Thyroid gland (tissue), 4 donors: Measurements from ENCODE around the gene NALCN. TPM values are rescaled to one million over a fixed set of nuclear protein-coding genes. Genes with fewer than 3 reads are reported as not detected.

Experiments
- DNase-seq, 2 donors: peaks; one replicate each; pipeline ENCODE4 v3.0.0-alpha.2; 2019
- H3K27ac ChIP-seq, 3 donors: fragments of 200-600 bp; sonication (generic); 1 replicate in 2 of 3; 2 replicates in 1 of 3; pipeline ENCODE4 v1.5.1; 2016 to 2019; ENCODE audit warnings: mild to moderate bottlenecking in 1 of 3, moderate library complexity in 1 of 3
- H3K27me3 ChIP-seq: fragments of 200-600 bp; sonication (generic); one replicate; pipeline ENCODE4 v1.5.1; 2019
- H3K36me3 ChIP-seq, 2 donors: fragments of 200-600 bp; sonication (generic); one replicate each; pipeline ENCODE4 v1.5.1; 2016 to 2019
- H3K4me1 ChIP-seq, 2 donors: fragments of 200-600 bp; sonication (generic); one replicate each; pipeline ENCODE4 v1.5.1; 2017 to 2019
- H3K4me3 ChIP-seq, 3 donors: fragments of 200-600 bp; sonication (generic); replicated peaks in 1 of 3; 1 replicate in 2 of 3; 2 replicates in 1 of 3; pipeline ENCODE4 v1.5.1; 2016; ENCODE audit warnings: mild to moderate bottlenecking in 1 of 3
- H3K9me3 ChIP-seq: fragments of 200-600 bp; sonication (generic); one replicate; pipeline ENCODE4 v1.5.1; 2017
- POLR2A ChIP-seq, 2 donors: fragments of 450-650 bp; IDR thresholded peaks; one replicate each; pipeline ENCODE4 v1.6.1; 2017; ENCODE audit warnings: antibody characterized with exemption in 2 of 2, mild to moderate bottlenecking in 2 of 2, moderate library complexity in 1 of 2
- WGBS, 2 donors: methylation state at CpG; one replicate each; pipeline ENCODE4 v1.1.5; 2017; 5-methylcytosine and 5-hydroxymethylcytosine counted together
- intact Hi-C: fragments of 100-400 bp; cut with DNase I; formaldehyde crosslinking; loops from one replicate; pipeline ENCODE4 v1.15.1; 2023
- total RNA-seq, 4 donors: library from RNA; depleted of rRNA; stranded (reverse); fragments of >200 nt; gene quantifications; one replicate each; pipeline ENCODE4 v1.2.3, GENCODE V29; 2016
- TF ChIP-seq, protein P1 (sequence below), 6 experiments: fragments of 200-600 bp in 3 of 6; fragments of 450-650 bp in 3 of 6; sonication (generic) in 3 of 6; IDR thresholded peaks; one replicate each; pipeline ENCODE4 v1.5.1; 2016 to 2019; ENCODE audit warnings: antibody characterized with exemption in 6 of 6, mild to moderate bottlenecking in 2 of 6, inconsistent platforms in 1 of 6, moderate library complexity in 1 of 6

NALCN gene
- total RNA-seq, 4 donors from 2014 or later: 2.3 to 6.4 (median 4.4) TPM

DNA sequence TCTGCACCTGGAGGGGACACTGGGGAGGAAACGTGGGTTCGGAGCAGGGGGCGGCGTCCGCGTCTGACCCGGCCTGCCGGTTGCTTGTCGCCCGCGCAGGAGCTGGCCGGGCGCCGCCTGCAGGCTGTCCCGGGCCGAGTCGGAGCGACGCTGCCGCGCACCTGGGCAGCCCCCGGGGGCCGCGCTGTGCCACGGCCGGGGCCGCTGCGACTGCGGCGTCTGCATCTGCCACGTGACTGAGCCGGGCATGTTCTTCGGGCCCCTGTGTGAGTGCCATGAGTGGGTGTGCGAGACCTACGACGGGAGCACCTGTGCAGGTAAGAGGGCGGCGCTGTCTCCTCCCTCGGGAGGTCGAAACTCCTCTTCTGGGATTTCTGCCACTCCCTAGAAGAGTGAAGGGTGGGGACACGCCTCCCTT, 37.5 kb upstream of the NALCN start:
- 16 to 19% methylated on average over 10 to 28 of the region's 41 CpGs for WGBS, 2 donors
- Histone ChIP-seq H3K36me3 (no peaks in the 10 kb centered on the region), H3K9me3 (no peaks in the 10 kb centered on the region), H3K4me1 (peaks cover 0 to 13% of the 10 kb centered on the region in 2 donors), H3K4me3 (peak overlapping the region in 2 of 3 donors; percentile 27 to 30), H3K27me3 (no peaks in the 10 kb centered on the region), H3K27ac (peak overlapping the region; percentile 41 to 66 (median 48))
- no peak for TF ChIP-seq POLR2A (IDR thresholded peaks at IDR 0.05)
- TF ChIP-seq, protein P1, sequence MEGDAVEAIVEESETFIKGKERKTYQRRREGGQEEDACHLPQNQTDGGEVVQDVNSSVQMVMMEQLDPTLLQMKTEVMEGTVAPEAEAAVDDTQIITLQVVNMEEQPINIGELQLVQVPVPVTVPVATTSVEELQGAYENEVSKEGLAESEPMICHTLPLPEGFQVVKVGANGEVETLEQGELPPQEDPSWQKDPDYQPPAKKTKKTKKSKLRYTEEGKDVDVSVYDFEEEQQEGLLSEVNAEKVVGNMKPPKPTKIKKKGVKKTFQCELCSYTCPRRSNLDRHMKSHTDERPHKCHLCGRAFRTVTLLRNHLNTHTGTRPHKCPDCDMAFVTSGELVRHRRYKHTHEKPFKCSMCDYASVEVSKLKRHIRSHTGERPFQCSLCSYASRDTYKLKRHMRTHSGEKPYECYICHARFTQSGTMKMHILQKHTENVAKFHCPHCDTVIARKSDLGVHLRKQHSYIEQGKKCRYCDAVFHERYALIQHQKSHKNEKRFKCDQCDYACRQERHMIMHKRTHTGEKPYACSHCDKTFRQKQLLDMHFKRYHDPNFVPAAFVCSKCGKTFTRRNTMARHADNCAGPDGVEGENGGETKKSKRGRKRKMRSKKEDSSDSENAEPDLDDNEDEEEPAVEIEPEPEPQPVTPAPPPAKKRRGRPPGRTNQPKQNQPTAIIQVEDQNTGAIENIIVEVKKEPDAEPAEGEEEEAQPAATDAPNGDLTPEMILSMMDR (IDR thresholded peaks at IDR 0.05): peak in 4 of 6 experiments; percentile 8 to 54 (median 40)
- intact Hi-C loops: no loop called here
- peak; percentile 64 to 65 for DNase-seq

DNA sequence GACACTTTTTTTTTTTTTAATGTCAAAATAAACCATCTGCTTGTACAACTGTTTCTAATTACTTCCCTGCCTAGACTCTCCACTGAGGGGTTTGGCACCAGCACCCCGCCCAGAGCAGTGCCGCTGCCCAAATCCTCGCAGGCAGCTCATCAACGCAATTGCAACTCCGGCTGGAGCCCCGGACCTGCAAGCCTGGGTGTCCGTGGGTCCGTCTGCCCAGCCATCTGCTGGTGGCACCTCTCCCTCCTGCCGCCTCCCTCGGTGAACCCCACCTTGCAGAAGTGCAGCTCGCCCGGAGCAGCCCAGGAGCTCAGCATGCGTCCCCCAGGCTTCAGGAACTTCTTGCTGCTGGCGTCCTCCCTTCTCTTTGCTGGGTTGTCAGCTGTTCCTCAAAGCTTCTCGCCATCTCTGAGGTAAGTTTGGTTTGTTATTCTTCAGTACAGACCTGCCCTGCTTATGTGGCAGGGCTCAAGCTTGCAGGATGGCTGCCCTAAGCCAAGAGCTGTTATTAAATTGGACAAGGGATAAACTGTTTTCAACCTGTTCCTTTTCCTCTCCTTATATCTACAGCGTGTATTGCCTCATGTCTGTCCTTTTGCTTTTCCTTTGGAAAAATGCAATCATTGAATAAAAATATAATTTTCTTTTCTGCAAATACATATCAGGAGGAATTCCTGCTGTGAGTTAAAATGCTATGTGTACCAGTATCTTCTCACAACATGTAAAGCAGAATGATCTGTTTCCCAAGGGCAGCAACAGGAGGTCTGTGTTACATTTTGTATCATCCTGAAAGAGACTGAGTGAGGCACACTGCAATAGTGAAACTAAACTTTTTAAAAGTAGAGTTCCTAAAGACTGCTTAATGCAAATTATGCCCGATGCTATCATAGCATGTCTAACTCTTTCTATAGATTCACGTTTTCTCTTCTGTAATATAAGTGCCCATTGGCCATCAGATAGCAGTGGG, 36.5 kb upstream of the NALCN start, which contains the start of gene ITGBL1:
Gene ITGBL1 (plus strand): TSS at position 157 of the 967 bp plus-strand sequence. CDS start 159 bp downstream, at position 316.
- TF ChIP-seq, protein P1 (IDR thresholded peaks at IDR 0.05): no peak
- TF ChIP-seq POLR2A (IDR thresholded peaks at IDR 0.05): no peak
- H3K9me3 ChIP-seq: no peaks in the 10 kb centered on the region
- H3K36me3 ChIP-seq: no peaks in the 10 kb centered on the region
- peaks cover 0 to 13% of the 10 kb centered on the region in 2 donors for H3K4me1 ChIP-seq
- H3K27ac ChIP-seq: peak within 1 kb of the TSS; percentile 41 to 66 (median 48)
- intact Hi-C loops: no loop called here
- no peaks in the 10 kb centered on the region for H3K27me3 ChIP-seq
- peak within 1 kb of the TSS in 2 of 3 donors; percentile 27 to 30 for H3K4me3 ChIP-seq
- peak in 1 of 2 donors; percentile 16 for DNase-seq
- WGBS, 2 donors: 70 to 75% methylated on average over 17 to 18 of the region's 18 CpGs

DNA sequence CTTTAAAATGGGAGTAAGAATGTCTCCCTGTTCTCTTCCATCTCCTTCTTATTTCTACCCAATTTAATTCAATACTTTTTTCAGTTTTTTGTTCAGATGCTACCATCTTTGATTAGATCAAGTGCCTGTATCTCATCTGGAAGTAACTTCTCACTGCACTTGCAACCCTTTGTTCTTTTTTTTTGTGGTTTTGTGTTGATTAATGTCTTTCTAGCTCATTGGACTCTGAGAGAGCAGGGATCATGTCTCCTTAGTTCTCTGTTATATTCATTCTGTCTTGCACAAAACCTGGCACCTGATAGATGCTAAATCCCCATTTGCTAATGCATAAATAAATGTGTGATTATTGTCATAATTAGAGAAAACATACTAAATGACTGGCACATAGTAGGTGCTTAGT, 35.3 kb upstream of the NALCN start:
- Histone ChIP-seq H3K27me3 (no peaks in the 10 kb centered on the region), H3K36me3 (no peaks in the 10 kb centered on the region), H3K4me1 (peaks cover 0 to 13% of the 10 kb centered on the region in 2 donors), H3K9me3 (no peaks in the 10 kb centered on the region), H3K4me3 (no peak overlapping the region), H3K27ac (no peak overlapping the region)
- DNase-seq: no peak
- intact Hi-C loops: no loop called here
- TF ChIP-seq, protein P1 (IDR thresholded peaks at IDR 0.05): no peak
- TF ChIP-seq POLR2A (IDR thresholded peaks at IDR 0.05): no peak

DNA sequence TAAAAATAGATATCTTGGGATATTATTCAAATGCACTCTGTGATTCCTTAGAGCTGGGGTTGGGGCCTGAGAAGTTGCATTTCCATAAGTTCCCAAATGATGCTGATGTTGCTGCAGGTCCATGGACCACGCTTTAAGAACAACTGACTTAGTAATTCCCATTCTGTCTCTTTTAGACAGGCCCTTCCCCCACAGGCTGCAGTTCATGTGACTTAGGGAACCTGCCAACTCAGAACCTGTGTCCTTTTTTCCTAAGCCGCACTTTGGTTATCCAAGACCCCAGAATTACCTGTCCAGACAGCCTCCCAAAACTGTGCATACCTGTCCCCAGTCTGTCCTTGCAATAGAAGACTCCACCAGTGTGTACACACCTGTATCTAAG, 34.4 kb upstream of the NALCN start:
- Histone ChIP-seq H3K4me3 (no peak overlapping the region), H3K9me3 (no peaks in the 10 kb centered on the region), H3K4me1 (peaks cover 0 to 7% of the 10 kb centered on the region in 2 donors), H3K36me3 (no peaks in the 10 kb centered on the region), H3K27me3 (no peaks in the 10 kb centered on the region), H3K27ac (peak overlapping the region in 1 of 3 donors; percentile 8)
- WGBS, 2 donors: 83 to 87% methylated on average over 2 of the region's 2 CpGs
- intact Hi-C loops: no loop called here
- DNase-seq: no peak
- TF ChIP-seq POLR2A (IDR thresholded peaks at IDR 0.05): no peak
- TF ChIP-seq, protein P1 (IDR thresholded peaks at IDR 0.05): no peak
